ENCODE data around the gene RFC1.

The RFC1 gene

GRCh38 chr4:39286263-39286662 lies 79.9 kb downstream of the RFC1 start:
- no peak overlapping the region for H2AFZ ChIP-seq (ENCODE audit: low read depth)
- no peaks in the 10 kb centered on the region for H3K27me3 ChIP-seq (ENCODE audit: insufficient read depth, low read depth)
- no peak overlapping the region for H3K4me2 ChIP-seq
- H3K27ac ChIP-seq: no peak overlapping the region
- TF ChIP-seq CTCF (conservative IDR thresholded peaks at IDR 0.05; ENCODE audit: low read depth, low read length): no peak
- no peak overlapping the region for H3K9ac ChIP-seq
- H4K20me1 ChIP-seq (ENCODE audit: insufficient read depth): no peaks in the 10 kb centered on the region
- no peaks in the 10 kb centered on the region for H3K36me3 ChIP-seq (ENCODE audit: insufficient read depth)
- no peaks in the 10 kb centered on the region for H3K79me2 ChIP-seq (ENCODE audit: insufficient read depth, low read depth)
- no peaks in the 10 kb centered on the region for H3K4me1 ChIP-seq (ENCODE audit: low read depth, poor library complexity, severe bottlenecking)
- H3K4me3 ChIP-seq (IDR thresholded peaks at IDR 0.05; ENCODE audit: insufficient read depth, low read depth, low read length): no peak overlapping the region

- Histone ChIP-seq H4K20me1 (ENCODE audit: insufficient read depth) (no peaks in the 10 kb centered on the region), H3K27ac (no peak overlapping the region), H3K79me2 (ENCODE audit: insufficient read depth, low read depth) (no peaks in the 10 kb centered on the region), H3K4me3 (IDR thresholded peaks at IDR 0.05; ENCODE audit: insufficient read depth, low read depth, low read length) (no peak overlapping the region), H2AFZ (ENCODE audit: low read depth) (no peak overlapping the region), H3K36me3 (ENCODE audit: insufficient read depth) (no peaks in the 10 kb centered on the region), H3K4me2 (no peak overlapping the region), H3K27me3 (ENCODE audit: insufficient read depth, low read depth) (no peaks in the 10 kb centered on the region), H3K4me1 (ENCODE audit: low read depth, poor library complexity, severe bottlenecking) (no peaks in the 10 kb centered on the region), H3K9ac (no peak overlapping the region)
- TF ChIP-seq CTCF (conservative IDR thresholded peaks at IDR 0.05; ENCODE audit: low read depth, low read length): no peak
Measured at GRCh38 chr4:39285853-39286252, 80.3 kb downstream of the RFC1 start.

- Histone ChIP-seq H3K27ac (no peak overlapping the region), H3K9ac (no peak overlapping the region), H3K27me3 (ENCODE audit: insufficient read depth, low read depth) (no peaks in the 10 kb centered on the region), H3K4me1 (ENCODE audit: low read depth, poor library complexity, severe bottlenecking) (no peaks in the 10 kb centered on the region), H4K20me1 (ENCODE audit: insufficient read depth) (no peaks in the 10 kb centered on the region), H3K4me3 (IDR thresholded peaks at IDR 0.05; ENCODE audit: insufficient read depth, low read depth, low read length) (no peak overlapping the region), H3K4me2 (no peak overlapping the region), H3K36me3 (ENCODE audit: insufficient read depth) (no peaks in the 10 kb centered on the region), H3K79me2 (ENCODE audit: insufficient read depth, low read depth) (no peaks in the 10 kb centered on the region), H2AFZ (ENCODE audit: low read depth) (no peak overlapping the region)
- no peak for TF ChIP-seq CTCF (conservative IDR thresholded peaks at IDR 0.05; ENCODE audit: low read depth, low read length)
Measured at GRCh38 chr4:39285111-39285795, 80.9 kb downstream of the RFC1 start.

GRCh38 chr4:39280770-39281169 lies 85.4 kb downstream of the RFC1 start:
- no peak overlapping the region for H3K9ac ChIP-seq
- H3K36me3 ChIP-seq (ENCODE audit: insufficient read depth): no peaks in the 10 kb centered on the region
- no peak overlapping the region for H3K4me3 ChIP-seq (IDR thresholded peaks at IDR 0.05; ENCODE audit: insufficient read depth, low read depth, low read length)
- no peak overlapping the region for H3K4me2 ChIP-seq
- H4K20me1 ChIP-seq (ENCODE audit: insufficient read depth): no peaks in the 10 kb centered on the region
- H3K27me3 ChIP-seq (ENCODE audit: insufficient read depth, low read depth): no peaks in the 10 kb centered on the region
- H2AFZ ChIP-seq (ENCODE audit: low read depth): no peak overlapping the region
- TF ChIP-seq CTCF (conservative IDR thresholded peaks at IDR 0.05; ENCODE audit: low read depth, low read length): no peak
- no peaks in the 10 kb centered on the region for H3K4me1 ChIP-seq (ENCODE audit: low read depth, poor library complexity, severe bottlenecking)
- H3K79me2 ChIP-seq (ENCODE audit: insufficient read depth, low read depth): no peaks in the 10 kb centered on the region
- no peak overlapping the region for H3K27ac ChIP-seq
